NCI-H1694 (cell line): ENCODE results near the gene IL5.

ENCODE experiments used
- DNase-seq: peaks from one replicate; lab custom pipeline; 2025; lab: John Stamatoyannopoulos, UW

The IL5 gene

DNA sequence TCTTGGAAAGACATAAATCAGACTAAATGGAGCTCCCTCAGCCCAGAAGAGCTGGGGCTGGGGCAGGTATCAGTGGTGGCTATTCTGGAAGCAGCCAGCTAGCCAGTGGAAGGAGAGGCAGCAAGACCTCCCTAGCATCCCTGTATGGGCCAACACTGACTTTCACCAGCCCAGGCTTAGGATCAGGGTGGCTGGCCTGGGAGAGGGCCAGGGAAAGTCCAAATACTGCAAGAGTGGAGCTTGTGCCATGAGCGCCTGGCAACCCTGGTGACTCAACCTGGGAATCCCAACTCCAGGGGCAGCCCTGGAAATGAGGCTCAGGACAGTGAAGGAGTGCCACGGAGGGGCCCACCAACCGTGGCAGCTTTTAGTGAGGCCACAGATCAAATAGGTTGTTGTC lies 45.2 kb downstream of the IL5 start:
- no peak for DNase-seq

DNA sequence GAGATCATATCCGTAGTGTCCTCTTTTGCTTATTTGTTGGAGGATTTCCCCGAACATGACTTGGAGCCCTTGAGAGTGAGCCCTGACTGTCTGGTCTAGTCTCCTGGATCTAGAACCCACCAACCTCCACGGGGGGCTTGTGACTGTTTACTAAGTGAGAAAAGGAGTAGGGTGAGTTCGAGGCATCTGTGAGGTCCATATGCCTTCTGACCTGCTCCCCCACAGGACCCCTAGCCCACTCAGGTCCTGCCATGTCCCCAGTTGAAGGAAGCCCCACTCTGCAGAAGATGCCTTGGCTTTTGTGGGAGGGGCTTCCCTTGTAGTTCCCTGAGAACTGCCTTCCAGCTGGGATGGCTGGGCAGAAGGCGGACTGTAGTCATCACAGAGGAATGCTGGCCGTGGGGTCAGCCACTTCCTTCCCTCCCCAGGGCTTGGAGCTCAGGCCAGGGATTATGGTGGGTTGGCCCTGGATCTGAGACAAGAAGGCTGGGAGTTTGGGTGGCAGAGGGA lies 45.8 kb downstream of the IL5 start:
- no peak for DNase-seq

DNA sequence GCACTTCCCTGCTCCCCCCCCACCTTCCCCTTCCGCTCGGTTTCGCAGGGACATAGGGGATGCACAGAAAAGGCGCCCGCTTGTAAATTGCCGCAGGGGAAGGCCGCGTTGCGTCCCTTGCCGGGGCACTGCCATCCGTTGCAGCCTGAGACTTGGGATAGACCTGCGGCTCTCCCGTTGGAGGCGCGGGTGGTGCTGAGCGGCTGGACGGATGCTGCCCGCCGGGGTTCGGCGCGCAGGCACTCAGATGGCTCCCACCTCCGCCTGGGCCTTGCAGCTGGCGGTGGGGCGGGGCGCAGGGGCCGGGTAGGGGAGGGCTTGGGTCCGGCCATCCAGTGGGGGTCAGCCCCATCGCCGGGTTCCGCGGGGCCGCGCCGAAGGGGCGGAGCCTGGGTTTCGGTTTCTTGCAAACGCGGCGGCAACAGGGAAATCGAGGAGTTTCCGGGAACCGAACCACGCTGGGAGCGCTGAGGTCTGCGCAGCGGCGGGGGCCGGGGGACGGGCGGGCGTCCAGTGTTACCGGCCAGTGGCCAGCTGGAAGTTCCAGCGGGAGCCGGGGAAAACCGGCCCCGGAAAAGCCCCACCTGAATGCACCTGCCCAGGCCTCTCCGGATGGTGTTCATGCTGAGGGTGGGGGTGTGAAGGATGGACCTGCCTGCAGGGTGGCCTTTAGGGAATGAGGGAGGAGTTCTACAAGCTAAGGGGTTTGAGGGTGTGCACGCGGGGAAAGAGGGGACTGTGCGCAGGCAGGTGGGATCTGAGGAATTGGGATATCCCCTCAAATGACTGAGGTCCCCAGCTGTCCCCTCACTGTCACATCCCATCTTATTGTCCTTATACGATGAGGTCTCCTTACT lies 46.5 kb downstream of the IL5 start:
- DNase-seq: no peak

DNA sequence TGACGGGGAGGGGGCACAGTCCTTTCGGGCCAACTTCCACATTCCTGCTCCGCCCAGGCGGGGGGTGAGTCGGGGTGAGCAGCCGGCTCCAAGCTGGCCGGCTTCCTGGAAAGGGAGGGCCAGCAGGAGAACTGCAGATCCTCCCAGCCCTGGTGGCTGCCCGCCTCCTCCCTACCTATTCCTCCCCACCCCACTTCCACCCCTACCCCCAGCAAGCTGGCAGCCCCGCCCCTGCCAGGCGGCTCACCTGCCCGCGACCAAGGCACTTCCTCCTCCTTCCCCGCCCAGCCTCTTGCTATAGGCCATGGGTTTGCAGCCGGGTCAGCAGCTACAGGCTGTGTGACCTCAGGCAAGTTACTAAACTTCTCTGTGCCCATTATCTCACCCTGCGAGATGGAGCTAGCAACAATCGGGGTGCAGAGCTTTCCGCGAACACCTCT lies 47.1 kb downstream of the IL5 start:
- peak; percentile 14 for DNase-seq

DNA sequence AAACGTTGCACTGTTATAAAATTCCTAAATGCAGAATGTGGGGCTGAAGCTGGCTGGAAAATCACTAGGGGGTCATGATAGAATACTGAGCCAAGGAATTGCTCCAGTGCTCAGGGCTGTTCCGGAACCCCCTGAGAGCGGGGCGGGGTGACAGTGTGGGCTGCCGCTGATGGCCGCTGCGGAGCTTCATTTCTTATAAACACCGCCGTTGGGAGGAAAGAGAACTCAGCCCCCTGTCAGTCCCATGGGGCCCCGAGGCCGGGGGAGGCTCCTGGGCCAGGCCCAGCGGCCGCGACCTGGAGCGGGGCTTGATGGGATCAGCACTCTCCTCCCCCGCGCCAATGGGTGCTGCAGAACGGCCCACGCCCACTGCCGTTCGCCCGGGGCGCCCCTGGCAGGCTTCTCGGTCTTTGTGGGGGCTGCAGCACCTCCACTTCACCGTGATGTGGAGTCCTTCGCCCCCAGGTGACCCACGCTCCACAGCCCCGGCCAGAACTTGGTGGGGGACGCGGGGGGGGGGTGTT lies 47.6 kb downstream of the IL5 start:
- peak; percentile 23 for DNase-seq

DNA sequence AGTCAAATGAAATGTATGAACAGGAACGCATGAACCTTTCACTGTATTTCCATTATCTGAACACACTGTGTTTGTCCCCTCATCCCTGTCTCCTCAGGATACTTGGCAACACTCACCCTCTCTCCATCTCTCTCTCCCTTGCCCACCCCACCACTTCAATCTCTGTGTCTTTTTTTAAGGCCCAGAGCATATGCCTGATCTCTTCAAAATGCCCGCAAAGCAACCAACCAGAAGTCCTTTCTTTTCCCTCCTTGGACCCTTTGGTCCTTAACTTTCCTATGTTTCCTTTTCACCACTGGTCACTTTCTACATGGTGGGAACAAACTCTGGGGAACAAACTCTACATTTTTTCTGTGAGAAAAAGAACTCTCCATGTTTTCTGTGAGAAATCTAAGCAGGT lies 49.5 kb downstream of the IL5 start:
- DNase-seq: no peak

DNA sequence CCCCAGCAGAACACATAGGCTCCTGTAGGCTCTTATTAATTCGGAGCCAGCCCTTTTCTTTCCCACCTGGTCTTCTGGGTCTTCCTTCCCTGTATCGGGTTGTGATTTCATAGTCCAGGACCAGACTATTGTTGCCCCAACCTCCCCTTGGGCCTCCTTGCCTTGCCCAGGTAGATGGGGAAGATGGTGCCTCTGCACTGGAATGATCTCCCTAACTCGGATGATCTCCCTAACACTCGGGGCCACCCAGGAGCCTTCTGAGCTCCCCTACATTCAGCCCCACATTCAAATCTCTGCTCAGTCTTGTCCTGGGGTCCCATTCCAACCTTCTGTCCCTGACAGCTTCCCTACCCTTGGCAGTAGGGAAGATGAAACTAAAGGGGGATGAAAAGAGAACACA lies 50.1 kb downstream of the IL5 start:
- DNase-seq: no peak

DNA sequence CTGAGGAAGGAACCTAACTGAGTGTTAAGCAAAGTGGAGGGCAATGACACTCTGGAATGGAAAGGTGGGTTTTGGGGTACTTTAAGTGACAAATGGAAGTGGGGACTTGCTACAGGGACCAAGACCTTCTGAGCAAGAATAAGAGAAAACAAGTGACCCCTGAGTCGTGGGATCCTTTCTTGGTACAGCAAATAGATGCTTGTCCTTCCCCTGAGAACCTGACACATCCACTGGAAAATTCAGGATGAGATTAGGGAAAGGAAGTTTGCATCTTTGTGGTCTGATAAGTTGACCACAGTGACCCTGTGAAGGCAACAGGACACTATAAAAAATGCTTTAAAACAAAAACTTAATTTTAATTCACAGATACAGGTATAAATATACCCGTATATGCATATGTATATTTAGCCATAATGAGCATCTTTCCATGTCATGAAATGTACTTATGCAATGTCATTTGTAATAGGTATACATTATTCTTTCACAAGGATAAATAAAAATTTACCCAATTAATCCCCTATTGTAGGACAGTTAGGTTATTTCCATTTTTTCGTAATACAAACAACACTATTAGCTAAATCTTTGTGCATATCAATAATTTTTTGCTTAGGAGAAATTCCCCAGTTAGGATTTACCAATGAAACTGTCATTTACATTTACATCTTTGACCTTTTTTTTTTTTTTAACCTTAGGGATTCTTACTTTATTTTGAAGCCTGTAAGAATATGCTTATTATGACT lies 50.8 kb downstream of the IL5 start:
- no peak for DNase-seq
